Measurements from ENCODE around the gene SPI1.

DNA sequence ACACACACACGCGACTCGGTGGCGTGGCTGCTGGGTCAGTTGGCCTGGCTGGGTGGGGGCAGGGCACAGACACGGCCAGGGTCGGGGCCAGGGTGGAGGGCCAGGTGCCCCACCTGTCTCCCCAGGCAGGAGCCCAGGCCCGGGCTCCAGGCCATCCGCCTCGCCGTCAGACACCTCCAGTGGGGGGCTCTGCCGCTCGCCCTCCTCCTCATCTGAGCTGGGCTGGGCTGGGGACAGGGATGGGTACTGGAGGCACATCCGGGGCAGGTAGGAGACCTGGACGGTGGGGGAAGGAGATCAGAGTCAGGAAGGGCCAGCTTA, 19.7 kb downstream of the SPI1 start:
- TF ChIP-seq KDM5A (IDR thresholded peaks at IDR 0.05) = no peak
- no peak for TF ChIP-seq MAFK (IDR thresholded peaks at IDR 0.05; ENCODE audit: partially characterized antibody)
- TF ChIP-seq POLR2A (IDR thresholded peaks at IDR 0.05; ENCODE audit: low read length) = no peak
- TF ChIP-seq, protein P1, sequence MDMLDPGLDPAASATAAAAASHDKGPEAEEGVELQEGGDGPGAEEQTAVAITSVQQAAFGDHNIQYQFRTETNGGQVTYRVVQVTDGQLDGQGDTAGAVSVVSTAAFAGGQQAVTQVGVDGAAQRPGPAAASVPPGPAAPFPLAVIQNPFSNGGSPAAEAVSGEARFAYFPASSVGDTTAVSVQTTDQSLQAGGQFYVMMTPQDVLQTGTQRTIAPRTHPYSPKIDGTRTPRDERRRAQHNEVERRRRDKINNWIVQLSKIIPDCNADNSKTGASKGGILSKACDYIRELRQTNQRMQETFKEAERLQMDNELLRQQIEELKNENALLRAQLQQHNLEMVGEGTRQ (IDR thresholded peaks at IDR 0.05) = no peak
- no peak for TF ChIP-seq CTCF (IDR thresholded peaks at IDR 0.05)
- no peak for TF ChIP-seq JUNB (IDR thresholded peaks at IDR 0.05)
- TF ChIP-seq FOSL2 (IDR thresholded peaks at IDR 0.05) = no peak
- TF ChIP-seq FOSL2 (CRISPR knock-in tag; IDR thresholded peaks at IDR 0.05) = no peak
- TF ChIP-seq, protein P2, sequence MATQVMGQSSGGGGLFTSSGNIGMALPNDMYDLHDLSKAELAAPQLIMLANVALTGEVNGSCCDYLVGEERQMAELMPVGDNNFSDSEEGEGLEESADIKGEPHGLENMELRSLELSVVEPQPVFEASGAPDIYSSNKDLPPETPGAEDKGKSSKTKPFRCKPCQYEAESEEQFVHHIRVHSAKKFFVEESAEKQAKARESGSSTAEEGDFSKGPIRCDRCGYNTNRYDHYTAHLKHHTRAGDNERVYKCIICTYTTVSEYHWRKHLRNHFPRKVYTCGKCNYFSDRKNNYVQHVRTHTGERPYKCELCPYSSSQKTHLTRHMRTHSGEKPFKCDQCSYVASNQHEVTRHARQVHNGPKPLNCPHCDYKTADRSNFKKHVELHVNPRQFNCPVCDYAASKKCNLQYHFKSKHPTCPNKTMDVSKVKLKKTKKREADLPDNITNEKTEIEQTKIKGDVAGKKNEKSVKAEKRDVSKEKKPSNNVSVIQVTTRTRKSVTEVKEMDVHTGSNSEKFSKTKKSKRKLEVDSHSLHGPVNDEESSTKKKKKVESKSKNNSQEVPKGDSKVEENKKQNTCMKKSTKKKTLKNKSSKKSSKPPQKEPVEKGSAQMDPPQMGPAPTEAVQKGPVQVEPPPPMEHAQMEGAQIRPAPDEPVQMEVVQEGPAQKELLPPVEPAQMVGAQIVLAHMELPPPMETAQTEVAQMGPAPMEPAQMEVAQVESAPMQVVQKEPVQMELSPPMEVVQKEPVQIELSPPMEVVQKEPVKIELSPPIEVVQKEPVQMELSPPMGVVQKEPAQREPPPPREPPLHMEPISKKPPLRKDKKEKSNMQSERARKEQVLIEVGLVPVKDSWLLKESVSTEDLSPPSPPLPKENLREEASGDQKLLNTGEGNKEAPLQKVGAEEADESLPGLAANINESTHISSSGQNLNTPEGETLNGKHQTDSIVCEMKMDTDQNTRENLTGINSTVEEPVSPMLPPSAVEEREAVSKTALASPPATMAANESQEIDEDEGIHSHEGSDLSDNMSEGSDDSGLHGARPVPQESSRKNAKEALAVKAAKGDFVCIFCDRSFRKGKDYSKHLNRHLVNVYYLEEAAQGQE (IDR thresholded peaks at IDR 0.05) = no peak
- no peak for TF ChIP-seq ZFP36 (IDR thresholded peaks at IDR 0.05; ENCODE audit: borderline replicate concordance, partially characterized antibody)
- TF ChIP-seq EP300 (IDR thresholded peaks at IDR 0.05) = no peak
- TF ChIP-seq HOXB13 (CRISPR knock-in tag; IDR thresholded peaks at IDR 0.05; ENCODE audit: low read depth) = no peak
- TF ChIP-seq ZNF302 (CRISPR knock-in tag; IDR thresholded peaks at IDR 0.05) = no peak
- TF ChIP-seq CBX8 (IDR thresholded peaks at IDR 0.05) = no peak
- TF ChIP-seq SMC3 (IDR thresholded peaks at IDR 0.05) = no peak

Measured in A549 (cell line).